C4-2B (cell line): Measurements from ENCODE around the gene THADA.

Source experiments
- H3K27ac ChIP-seq: fragments of 450-650 bp; 2 replicates; pipeline ENCODE4 v1.5.1; 2017
- ZFX ChIP-seq: fragments of 450-650 bp; IDR thresholded peaks from 2 replicates; pipeline ENCODE4 v1.6.1; 2017
- TF ChIP-seq, protein P1 (sequence below): fragments of 450-650 bp; conservative IDR thresholded peaks from 2 replicates; pipeline ENCODE4 v1.5.1; 2017; ENCODE audit warnings: mild to moderate bottlenecking

The THADA gene

DNA sequence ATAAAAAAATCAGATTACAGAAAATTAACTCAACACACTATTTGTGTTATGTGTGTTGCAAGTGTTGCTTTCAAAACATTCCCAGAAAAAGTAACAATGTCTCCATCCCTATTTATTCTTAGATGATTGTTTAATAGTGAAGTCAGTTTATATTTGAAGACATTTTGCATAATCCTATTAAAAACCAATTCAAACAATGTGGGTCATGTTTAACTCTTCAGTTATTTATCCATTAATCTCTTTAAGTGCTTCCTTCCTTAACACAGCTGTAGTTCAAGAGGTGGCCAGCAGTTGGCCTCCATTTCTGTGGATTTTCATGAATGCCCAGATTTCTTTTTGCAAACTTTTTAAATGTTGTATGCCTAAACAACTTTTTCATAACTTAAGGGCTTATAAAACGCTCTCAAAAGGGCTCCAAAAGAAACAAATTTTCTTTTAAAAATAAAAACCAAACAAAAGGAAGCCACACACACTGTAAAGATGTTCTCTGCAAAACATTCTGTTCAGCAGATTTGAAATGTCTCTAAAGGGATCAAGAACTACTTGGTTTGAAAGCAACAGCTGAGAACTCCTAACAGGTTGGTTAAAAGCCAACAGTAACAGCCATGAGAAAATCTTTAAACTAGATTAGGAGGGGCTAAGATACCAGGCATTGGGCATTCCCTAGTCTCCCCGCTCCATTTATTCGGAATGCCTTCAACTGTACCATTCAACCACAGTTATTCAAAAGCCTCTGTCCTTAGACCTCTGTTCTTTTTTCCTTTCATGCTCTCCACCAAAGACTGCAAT lies 71.5 kb downstream of the THADA start:
- H3K27ac ChIP-seq, result no peak overlapping the region
- no peak for TF ChIP-seq ZFX
- TF ChIP-seq, protein P1, sequence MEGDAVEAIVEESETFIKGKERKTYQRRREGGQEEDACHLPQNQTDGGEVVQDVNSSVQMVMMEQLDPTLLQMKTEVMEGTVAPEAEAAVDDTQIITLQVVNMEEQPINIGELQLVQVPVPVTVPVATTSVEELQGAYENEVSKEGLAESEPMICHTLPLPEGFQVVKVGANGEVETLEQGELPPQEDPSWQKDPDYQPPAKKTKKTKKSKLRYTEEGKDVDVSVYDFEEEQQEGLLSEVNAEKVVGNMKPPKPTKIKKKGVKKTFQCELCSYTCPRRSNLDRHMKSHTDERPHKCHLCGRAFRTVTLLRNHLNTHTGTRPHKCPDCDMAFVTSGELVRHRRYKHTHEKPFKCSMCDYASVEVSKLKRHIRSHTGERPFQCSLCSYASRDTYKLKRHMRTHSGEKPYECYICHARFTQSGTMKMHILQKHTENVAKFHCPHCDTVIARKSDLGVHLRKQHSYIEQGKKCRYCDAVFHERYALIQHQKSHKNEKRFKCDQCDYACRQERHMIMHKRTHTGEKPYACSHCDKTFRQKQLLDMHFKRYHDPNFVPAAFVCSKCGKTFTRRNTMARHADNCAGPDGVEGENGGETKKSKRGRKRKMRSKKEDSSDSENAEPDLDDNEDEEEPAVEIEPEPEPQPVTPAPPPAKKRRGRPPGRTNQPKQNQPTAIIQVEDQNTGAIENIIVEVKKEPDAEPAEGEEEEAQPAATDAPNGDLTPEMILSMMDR, result peak; percentile 52

- TF ChIP-seq, protein P1, result no peak
- no peak for TF ChIP-seq ZFX
- H3K27ac ChIP-seq, result no peak overlapping the region
Measured at GRCh38 chr2:43522177-43522576, 73.7 kb downstream of the THADA start.

DNA sequence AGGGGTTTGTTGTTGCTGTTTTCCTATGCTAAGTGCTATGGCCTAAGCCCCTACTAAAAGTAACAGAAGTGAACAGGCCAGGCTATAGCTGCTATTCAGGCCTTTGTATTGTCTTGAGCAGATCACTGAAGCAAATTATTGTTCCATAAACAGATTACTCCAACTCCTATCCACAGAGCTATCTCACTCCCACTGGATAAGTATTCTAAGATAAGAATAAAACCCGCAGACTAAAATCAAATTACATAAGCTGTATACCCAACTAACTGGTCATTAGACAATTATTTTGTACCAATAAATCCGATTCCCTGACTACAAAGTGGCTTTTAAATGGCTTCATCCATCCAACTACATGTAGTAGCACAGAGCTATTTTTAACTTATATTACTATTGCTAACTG lies 74.3 kb downstream of the THADA start:
- TF ChIP-seq, protein P1, result no peak
- TF ChIP-seq ZFX, result no peak
- H3K27ac ChIP-seq, result no peak overlapping the region

GRCh38 chr2:43520919-43521318 lies 74.9 kb downstream of the THADA start:
- TF ChIP-seq ZFX, result no peak
- TF ChIP-seq, protein P1, result no peak
- H3K27ac ChIP-seq, result no peak overlapping the region

GRCh38 chr2:43519643-43520221 lies 76.1 kb downstream of the THADA start:
- no peak for TF ChIP-seq ZFX
- no peak overlapping the region for H3K27ac ChIP-seq

GRCh38 chr2:43518718-43519117 lies 77.1 kb downstream of the THADA start:
- H3K27ac ChIP-seq, result no peak overlapping the region
- TF ChIP-seq, protein P1, result no peak
- TF ChIP-seq ZFX, result no peak

DNA sequence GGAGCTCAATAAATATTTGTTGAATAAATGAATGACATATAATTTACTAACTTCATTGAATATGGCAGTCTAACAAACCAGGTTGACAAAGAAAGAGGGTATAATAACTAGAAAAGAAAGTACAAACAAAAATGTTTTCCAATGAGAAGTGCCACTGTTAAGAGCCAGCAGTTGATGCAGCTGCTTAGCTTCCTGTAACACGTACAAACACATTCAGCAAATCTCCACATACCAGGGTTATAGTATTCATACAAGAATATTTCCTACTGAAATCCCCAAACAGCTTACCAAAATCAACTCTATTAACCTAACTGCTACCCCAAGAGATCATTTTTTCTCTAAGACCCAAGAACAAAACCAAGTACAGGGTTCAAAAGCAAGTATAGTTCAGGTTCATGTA lies 77.7 kb downstream of the THADA start:
- no peak overlapping the region for H3K27ac ChIP-seq

More for the DNA sequence above, 77.7 kb downstream of the THADA start:
- TF ChIP-seq, protein P1, result no peak
- TF ChIP-seq ZFX, result no peak
